GM12878 (cell line): Measurements from ENCODE around the gene TYK2. TPM values are rescaled to one million over a fixed set of nuclear protein-coding genes. Genes with fewer than 3 reads are reported as not detected.

Experiments
- CBX3 ChIP-seq: fragments of 200-600 bp; sonication (generic); IDR thresholded peaks from 2 replicates; pipeline ENCODE4 v1.6.1; 2016; ENCODE audit warnings: low read depth, borderline replicate concordance
- CEBPB ChIP-seq, 2 experiments: fragments of 150-350 bp in 1 of 2; IDR thresholded peaks; 2 replicates each; pipeline ENCODE4 v1.6.1; 2012 to 2014; ENCODE audit warnings: low read depth in 2 of 2, low read length in 2 of 2, borderline replicate concordance in 1 of 2, inconsistent platforms in 1 of 2
- HSF1 ChIP-seq: fragments of 150-350 bp; IDR thresholded peaks from 2 replicates; pipeline ENCODE4 v1.6.1; 2014; ENCODE audit warnings: mild to moderate bottlenecking, low read depth, low read length
- NFYA ChIP-seq: IDR thresholded peaks from 2 replicates; pipeline ENCODE4 v1.6.1; 2011; ENCODE audit warnings: low read depth, mild to moderate bottlenecking, low read length, improper control_type of control experiment, borderline replicate concordance
- NR2C2 ChIP-seq: IDR thresholded peaks from 2 replicates; pipeline ENCODE4 v1.6.1; 2011; ENCODE audit warnings: borderline replicate concordance, low read depth; ENCODE audit not compliant: control insufficient read depth, insufficient read length
- NR2F1 ChIP-seq: fragments of 450-650 bp; conservative IDR thresholded peaks from 2 replicates; pipeline ENCODE4 v1.6.1; 2017; ENCODE audit warnings: mild to moderate bottlenecking
- RAD51 ChIP-seq: fragments of 450-650 bp; IDR thresholded peaks from 2 replicates; pipeline ENCODE4 v1.6.1; 2016; ENCODE audit warnings: moderate library complexity, mild to moderate bottlenecking, inconsistent platforms
- RFX5 ChIP-seq: IDR thresholded peaks from 2 replicates; pipeline ENCODE4 v1.6.1; 2011; ENCODE audit warnings: low read depth, low read length, improper control_type of control experiment
- SUZ12 ChIP-seq: fragments of 200-600 bp; sonication (generic); IDR thresholded peaks from one replicate; pipeline ENCODE4 v1.6.1; 2018; ENCODE audit warnings: antibody characterized with exemption, mild to moderate bottlenecking; ENCODE audit not compliant: unreplicated experiment
- USF1 ChIP-seq: IDR thresholded peaks from 2 replicates; pipeline ENCODE4 v1.6.1; 2011; ENCODE audit warnings: borderline replicate concordance, low read depth, mild to moderate bottlenecking, moderate library complexity, mixed read lengths, low read length; ENCODE audit not compliant: insufficient read depth; ENCODE audit errors: extremely low read length
- ZBTB11 ChIP-seq: fragments of 450-650 bp; formaldehyde crosslinking; IDR thresholded peaks from 2 replicates; pipeline ENCODE4 v1.5.0; 2022; ENCODE audit warnings: mild to moderate bottlenecking, missing genetic modification characterization
- ZNF24 ChIP-seq: fragments of 450-650 bp; IDR thresholded peaks from 2 replicates; pipeline ENCODE4 v1.6.1; 2017; ENCODE audit warnings: antibody characterized with exemption, mild to moderate bottlenecking
- ZNF274 ChIP-seq: IDR thresholded peaks from one replicate; pipeline ENCODE4 v1.8.0; 2011; ENCODE audit not compliant: insufficient read length, insufficient read depth
- polyA plus RNA-seq, 11 experiments: library from polyadenylated mRNA; depleted of rRNA in 4 of 11; unstranded in 6 of 11; stranded (reverse) in 5 of 11; fragments of >200 nt; fragmentation: Nextera tagmentation in 4 of 11; fragmentation: Illumina TruSeq in 1 of 11; extraction: Ambion mirVana in 4 of 11; extraction: Trizol in 1 of 11; gene quantifications; 1 replicate in 1 of 11; 2 replicates in 10 of 11; pipeline versions ENCODE4 v1.2.1 to v1.2.3, GENCODE V29; 2011 to 2016; ENCODE audit warnings: inconsistent platforms in 2 of 11, missing spikeins in 2 of 11, low read depth in 1 of 11
- total RNA-seq, 4 experiments: library from RNA; depleted of rRNA in 3 of 4; stranded (reverse); fragments of >200 nt in 3 of 4; fragmentation: Illumina TruSeq in 1 of 4; extraction: Trizol in 1 of 4; gene quantifications; 2 replicates each; pipeline versions ENCODE4 v1.2.1 to v1.2.3, GENCODE V29; 2013 to 2021

The TYK2 gene
- total and polyA plus RNA-seq, 10 of the 15 experiments (the other 5 are each of a cell fraction or from before 2014, with no cell fraction given): 36.4 to 364 (median 179) TPM

GRCh38 chr19:10380313-10381102 lies at the start of gene TYK2 (continued):
- no peak for TF ChIP-seq SUZ12
- no peak for TF ChIP-seq RAD51
- no peak for TF ChIP-seq CEBPB (IDR thresholded peaks at IDR 0.05; ENCODE audit: borderline replicate concordance in 1 of 2, low read depth in 2 of 2, low read length in 2 of 2)
- TF ChIP-seq NR2F1: peak; percentile 93
- peak; percentile 96 for TF ChIP-seq RFX5
- TF ChIP-seq ZBTB11 (CRISPR knock-in tag): no peak
- no peak for TF ChIP-seq USF1
- no peak for TF ChIP-seq NR2C2
- peak; percentile 79 for TF ChIP-seq NFYA
- no peak for TF ChIP-seq ZNF274
- TF ChIP-seq HSF1: no peak
- no peak for TF ChIP-seq CBX3
- TF ChIP-seq ZNF24: no peak
